NCI-H446 treated with DMSO at 0.1 percent for 48 hours (cell line): ENCODE results near the gene SLC26A2.
A peak's percentile ranks its signal among the peaks of the same experiment; 100 is the strongest.

Source experiments
- DNase-seq: peaks from one replicate; lab custom pipeline; 2025; lab: John Stamatoyannopoulos, UW

SLC26A2 gene

GRCh38 chr5:149962601-149963300 lies 2.2 kb downstream of the SLC26A2 start:
- DNase-seq: no peak

GRCh38 chr5:149963729-149964128 lies 3.2 kb downstream of the SLC26A2 start:
- DNase-seq: no peak

- no peak for DNase-seq
Measured at GRCh38 chr5:149966946-149967345, 6.4 kb downstream of the SLC26A2 start.

GRCh38 chr5:149969181-149969930 lies 8.8 kb downstream of the SLC26A2 start:
- DNase-seq: no peak

DNA sequence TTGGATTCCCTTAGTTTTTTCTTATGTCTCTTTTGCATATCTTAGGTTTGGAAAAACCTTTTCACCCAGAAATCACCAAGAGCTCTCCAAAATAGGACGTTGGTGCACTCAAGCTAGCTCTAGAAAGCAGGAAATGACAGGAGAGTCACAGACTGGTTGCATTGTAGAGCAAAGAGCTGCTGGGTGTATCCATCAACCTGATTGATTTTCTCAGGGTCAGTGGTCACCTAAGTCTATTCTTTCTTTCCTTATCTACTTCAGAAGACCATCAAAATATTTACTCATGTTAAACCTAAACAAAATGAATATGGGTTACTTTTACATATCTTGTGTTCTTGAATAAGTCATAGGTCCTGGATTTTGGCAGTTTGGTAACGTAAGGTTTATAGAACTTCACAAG lies 14.9 kb downstream of the SLC26A2 start:
- no peak for DNase-seq

DNA sequence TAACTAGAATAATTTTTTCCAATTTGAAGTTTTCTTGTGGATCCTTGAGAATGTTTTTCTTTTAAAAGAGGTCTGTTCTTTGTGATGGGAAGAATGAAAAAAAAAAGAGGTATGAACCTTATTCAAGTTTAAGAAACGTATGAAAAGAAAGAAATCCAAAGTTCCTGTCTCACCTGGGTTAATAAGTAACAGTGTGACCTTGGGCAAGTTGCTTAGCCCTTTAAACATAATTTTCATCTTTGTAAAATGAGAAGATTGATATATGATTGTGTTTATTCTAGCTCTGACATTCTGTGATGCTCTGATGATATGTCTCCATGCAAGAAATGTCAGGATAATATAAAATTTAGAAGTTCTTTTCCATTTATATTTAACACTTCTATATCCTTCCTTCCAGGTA lies 19.3 kb downstream of the SLC26A2 start:
- DNase-seq: no peak

DNA sequence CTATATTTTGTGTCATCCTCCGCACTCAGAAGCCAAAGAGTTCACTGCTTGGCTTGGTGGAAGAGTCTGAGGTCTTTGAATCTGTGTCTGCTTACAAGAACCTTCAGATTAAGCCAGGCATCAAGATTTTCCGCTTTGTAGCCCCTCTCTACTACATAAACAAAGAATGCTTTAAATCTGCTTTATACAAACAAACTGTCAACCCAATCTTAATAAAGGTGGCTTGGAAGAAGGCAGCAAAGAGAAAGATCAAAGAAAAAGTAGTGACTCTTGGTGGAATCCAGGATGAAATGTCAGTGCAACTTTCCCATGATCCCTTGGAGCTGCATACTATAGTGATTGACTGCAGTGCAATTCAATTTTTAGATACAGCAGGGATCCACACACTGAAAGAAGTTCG lies 20.6 kb downstream of the SLC26A2 start:
- no peak for DNase-seq

DNA sequence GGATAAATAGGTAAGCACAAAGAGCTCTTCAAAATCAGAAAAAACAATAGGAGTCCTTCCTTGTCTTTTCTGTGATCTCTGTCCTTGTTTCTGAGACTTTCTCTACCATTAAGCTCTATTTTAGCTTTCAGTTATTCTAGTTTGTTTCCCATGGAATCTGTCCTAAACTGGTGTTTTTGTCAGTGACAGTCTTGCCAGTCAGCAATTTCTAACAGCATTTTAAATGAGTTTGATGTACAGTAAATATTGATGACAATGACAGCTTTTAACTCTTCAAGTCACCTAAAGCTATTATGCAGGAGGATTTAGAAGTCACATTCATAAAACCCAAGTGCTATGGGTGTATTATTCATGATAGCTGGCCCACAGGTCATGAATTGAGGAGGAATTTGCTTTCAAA lies 21.9 kb downstream of the SLC26A2 start:
- no peak for DNase-seq

DNA sequence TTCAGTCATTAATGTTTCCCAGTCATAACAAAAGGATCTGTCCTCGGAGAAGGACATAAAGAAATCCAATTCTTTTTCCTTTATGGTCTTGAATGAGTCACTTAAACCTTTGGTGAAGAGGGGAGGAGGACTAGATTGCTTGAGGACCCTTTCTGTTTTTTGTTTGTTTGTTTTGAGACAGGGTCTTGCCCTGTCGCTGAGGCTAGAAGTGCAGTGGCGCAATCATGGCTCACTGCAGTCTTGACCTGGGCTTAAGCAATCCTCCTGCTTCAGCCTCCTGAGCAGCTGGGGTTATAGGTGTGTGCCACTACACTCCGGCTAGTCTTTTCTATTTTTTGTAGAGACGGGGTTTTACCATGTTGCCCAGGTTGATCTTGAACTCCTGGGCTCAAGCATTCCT lies 27.6 kb downstream of the SLC26A2 start:
- DNase-seq: no peak

DNA sequence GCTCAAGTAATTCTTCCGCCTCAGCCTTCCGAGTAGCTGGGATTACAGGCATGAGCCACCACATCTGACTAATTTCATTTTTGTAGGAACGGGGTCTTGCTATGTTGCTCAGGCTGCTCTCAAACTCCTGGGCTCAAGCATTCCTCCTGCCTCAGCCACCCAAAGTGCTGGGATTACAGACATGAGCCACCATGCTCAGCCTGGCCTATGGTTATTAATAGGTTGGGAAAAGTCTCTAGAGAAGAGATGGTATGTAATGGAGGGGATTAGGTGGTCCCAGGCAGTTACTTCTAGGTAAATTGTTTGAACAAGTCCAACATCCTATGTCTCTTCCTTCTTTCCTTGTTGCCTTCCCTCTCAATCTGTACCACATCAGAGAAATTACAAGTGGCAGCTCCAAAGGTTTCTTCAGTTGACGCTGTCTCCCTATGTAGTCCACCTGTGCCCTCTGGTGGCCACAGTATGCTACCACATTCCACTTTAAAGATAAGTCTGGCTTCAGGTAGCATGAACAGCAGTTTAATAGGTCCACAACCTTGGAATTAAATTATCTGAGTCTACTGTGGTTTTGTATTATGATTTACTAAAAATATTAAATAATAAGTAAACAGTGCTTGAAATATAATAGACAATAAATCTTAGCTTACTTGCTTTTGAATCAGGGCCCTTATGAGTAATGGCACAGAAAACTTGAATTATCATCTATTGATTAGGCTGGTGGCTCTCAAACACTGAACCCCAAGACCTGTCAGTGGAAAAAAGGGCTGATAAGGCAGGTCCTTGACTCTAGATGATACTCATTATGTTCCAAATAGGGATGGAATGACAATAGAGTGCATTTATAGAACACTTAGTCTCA lies 30.2 kb downstream of the SLC26A2 start:
- peak; percentile 17 for DNase-seq

DNA sequence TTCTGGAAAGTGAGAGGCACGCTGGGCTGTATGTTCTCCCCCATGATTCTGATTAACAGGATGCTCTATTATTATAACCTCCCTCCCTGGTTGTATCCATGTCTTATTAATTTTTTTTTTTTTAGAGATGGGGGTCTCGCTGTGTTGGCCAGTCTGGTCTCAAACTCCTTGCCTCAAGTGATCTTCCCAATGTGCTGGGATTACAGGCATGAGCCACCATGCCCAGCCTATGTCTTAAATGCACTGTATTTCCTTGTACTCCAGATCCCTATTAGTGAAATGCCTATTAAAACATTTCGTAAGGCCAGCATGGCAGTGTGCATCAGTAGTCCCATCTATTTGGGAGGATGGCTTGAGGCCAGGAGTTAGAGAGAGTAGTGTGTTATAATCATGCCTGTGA lies 32.9 kb downstream of the SLC26A2 start:
- no peak for DNase-seq

DNA sequence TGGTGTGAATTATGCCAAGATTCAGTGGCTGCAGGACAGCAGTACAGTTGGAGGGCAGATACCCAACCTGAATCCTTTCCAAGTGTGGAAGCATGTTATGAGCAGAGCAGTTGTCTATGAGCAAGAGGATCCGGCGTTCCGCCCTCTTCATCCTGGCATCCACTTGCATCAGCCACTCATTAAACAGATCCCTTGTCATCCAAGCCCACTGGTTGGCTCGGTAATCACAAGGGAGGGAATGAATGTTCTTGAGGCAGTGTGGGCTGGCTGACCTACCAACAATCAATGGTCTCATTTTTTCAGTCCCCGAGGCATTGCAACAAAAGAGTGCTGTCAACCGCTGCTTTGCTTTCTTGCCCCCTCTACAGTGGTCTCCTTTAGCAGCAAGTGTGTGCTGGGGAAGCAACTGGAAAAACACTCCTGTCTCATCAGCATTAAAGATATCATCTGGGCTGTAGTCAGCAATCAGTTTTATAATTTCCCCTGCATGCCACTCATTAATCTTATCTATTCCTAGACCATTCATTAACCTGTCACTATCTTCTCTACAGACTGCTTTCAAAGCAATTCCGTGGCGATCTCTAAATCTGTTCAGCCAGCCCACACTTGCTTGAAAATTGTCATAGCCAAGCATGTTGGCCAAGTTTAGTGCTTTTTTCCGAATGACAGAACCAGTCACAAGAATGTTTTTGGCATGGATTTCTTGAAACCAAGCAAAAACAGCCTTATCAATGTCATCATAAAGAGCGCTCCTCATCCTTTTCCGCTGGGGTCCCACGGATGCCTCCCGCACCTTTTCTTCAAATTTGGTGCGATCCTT lies 35.0 kb downstream of the SLC26A2 start:
- no peak for DNase-seq

DNA sequence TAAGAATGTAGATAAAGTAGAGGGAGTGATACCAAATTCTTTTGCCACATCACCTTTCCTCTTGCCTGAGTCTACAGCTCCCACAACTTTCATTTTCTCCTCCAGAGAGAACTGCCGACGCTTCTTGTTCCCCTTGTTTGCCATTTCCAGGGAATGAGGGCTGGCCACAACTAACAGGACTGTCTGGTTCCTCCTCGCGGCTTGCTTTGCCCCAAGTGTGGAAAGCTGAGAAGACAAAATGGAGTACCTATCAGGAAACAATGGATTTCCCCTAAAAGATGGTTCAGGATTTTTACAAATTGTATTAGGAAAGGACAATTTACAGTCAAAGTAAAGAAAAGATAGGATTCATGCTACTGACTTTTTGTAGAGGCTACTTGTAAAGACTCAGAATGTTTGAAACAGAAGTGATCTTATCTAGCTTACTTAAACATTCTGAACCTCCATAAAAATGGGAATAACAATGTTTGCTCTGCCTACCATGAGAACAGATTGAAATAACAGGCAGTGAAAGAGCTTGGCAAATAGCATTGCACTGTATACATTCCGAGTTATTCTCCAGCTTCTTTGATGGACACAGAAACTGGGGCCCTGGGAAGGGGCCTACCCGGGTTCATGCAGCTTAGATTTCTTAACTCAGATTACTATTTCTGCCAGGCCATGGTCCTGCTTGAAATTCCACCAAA lies 35.8 kb downstream of the SLC26A2 start:
- DNase-seq: no peak

GRCh38 chr5:149998281-149998680 lies 37.7 kb downstream of the SLC26A2 start:
- DNase-seq: no peak

- no peak for DNase-seq
Measured at GRCh38 chr5:149999359-149999758, 38.8 kb downstream of the SLC26A2 start.

- no peak for DNase-seq
Measured at GRCh38 chr5:149999866-150000255, 39.3 kb downstream of the SLC26A2 start.

GRCh38 chr5:150000256-150000989 lies 39.9 kb downstream of the SLC26A2 start, which contains the start of the genes HMGXB3 and TIGD6:
HMGXB3 (plus strand) TSS chr5:150000739; CDS start chr5:150004853, 4,114 bp downstream.
TIGD6 (minus strand) TSS chr5:150000654; CDS start chr5:149996348, 4,306 bp downstream.
- peak; percentile 80 for DNase-seq

- no peak for DNase-seq
Measured at GRCh38 chr5:150000990-150001659, 40.6 kb downstream of the SLC26A2 start.

DNA sequence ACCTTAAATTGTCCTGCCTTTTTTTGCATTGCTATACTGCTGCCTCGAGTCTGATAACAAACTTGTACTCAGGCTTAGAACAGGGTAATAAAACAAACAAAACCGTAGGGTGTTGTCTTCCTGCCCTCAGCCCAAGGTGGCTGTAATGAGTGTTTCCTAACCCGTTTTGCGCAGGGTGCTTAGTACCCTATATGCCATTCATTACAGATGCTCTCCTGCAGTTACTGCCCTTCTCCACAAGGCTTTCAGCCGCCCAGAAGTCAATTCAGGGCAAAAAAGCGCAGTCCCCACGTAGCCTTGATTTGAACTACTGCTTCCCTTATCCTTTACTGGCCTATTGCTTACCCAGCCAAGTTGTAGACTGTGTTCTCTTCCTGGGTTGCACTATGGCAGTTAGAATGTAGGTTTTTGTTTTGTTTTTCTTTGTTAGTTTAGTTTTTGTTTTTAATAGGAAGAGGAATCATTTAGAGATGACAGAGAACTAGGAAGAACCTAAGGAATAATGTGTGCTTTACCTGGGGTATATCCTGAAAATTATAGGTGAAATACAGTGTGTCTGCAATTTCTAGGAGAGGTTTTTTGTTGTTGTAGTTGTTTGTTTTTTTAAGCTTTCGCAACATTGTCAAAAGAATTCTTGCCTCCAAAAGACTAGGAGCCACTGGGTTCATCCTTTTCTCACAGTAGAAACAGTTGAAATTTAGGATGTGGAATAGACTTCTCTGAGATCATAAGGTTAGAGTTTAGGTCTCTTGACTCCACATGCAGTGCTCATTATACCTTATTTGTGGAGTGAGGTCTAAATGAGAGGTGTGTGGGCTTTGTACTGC lies 41.3 kb downstream of the SLC26A2 start:
- DNase-seq: no peak
